ENCODE measurements around the gene DSE.
"Not testable (repeated sequence)": the region's sequence is repeated elsewhere in the genome, so short reads cannot be mapped to it uniquely, and the experiment has no call there.

The DSE gene

DNA sequence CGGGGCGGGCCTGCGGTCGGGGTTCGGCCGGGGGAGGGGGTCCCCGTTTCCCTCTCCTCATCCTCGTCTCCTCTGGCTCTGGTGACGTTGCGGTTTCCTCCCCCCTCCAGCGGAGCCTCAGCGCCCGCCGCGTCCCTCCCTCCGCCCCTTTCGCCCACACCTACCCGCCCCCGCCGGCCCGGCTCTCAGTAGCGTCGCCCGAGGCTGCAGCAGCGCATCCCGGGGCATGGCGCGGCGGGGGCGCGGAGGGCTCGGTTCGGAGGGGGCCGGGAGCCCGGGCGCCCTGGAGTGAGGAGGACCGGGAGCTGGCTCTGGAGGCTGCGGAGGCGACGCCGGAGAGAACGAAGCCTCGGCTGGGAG is at the start of gene DSE:
Gene DSE (plus strand): TSS at position 188 of the 360 bp plus-strand sequence. CDS start 28,304 bp downstream, outside the sequence.
- DNase-seq = peak; percentile 84

DNA sequence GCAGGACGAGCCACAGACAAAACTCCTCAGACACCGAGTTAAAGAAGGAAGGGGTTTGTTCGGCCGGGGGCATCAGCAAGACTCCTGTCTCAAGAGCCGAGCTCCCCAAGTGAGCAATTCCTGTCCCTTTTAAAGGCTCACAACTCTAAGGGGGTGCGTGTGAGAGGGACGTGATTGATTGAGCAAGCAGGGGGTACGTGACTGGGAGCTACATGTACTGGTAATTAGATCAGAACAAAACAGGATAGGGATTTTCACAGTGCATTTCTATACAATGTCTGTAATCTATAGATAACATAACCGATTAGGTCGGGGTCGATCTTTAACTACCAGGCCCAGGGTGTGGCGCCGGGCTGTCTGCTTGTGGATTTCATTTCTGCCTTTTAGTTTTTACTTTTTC is 48.8 kb upstream of the DSE start:
- DNase-seq = not testable (repeated sequence)

DNA sequence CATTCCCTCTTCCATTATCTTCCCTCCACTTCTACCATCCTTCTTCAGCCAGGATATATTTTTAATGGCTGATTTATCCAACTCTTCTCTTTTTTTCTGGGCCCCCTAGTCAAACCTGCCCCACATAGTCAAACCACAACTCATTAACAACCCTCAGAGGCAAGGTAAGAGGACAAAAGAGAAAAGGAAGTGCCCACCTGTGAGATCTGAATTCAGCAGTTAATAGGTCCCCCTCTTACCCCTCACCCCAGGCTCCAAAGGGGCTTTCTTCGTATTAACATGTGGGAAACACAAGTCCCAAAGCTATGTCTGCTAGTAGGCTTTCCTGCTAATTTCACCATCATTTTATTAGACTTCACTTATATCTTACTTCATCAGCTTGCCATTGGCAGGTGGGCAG is 46.9 kb upstream of the DSE start:
- DNase-seq = no peak

DNA sequence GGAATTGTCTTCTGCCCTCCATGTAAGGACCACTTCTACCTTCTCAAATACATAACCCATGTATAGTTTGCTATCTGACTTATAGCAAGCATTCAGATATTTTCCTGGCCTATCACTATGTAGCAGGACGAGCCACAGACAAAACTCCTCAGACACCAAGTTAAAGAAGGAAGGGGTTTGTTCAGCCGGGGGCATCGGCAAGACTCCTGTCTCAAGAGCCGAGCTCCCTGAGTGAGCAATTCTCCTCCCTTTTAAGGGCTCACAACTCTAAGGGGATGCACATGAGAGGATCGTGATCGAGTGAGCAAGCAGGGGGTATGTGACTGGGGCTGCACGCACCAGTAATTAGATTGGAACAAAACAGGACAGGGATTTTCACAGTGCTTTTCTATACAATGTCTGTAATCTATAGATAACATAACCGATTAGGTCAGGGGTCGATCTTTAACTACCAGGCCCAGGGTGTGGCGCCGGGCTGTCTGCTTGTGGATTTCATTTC is 45.1 kb upstream of the DSE start:
- DNase-seq = not testable (repeated sequence)

DNA sequence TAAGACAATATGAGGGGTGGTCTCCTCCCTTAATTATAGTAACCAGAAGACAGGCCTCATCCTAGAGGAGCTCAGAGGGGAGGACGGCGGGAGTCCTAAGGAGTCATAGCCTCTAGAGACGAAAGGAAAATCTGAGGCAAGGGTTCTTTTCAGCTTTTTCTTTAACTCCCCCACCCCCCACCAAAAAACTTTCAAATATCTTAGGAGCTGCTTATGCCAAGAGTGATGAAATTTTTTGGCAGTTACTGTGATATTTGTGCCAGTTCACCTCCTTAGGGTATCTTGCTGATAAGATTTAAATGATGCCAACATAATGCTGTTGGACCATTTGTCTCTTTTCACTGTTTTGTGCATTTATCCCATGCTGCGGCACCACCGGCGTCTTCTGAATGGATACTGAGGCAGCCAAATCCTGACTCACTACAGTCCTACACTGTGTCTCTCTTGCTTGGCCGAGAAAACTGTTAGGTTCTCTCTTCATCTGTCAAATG is 44.5 kb upstream of the DSE start:
- no peak for DNase-seq

DNA sequence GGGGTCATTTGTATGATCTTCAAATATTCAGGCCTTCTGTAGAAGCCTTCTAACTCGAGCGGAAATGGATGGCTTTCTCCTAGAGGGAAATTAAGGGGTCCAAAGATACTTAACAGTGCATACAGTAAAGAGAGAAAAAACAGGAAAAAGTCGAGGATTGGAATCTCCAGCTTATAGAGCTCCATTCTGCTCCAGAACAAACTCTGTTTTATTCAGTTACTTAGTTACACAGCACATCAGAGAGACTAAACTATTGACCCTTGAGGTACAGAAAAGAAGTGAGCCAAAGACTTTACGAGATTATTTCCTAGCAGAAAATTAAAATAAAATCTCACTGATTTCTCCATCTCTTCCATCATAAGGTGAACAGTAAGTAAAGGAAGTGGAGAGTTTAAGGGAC is 43.8 kb upstream of the DSE start:
- no peak for DNase-seq

DNA sequence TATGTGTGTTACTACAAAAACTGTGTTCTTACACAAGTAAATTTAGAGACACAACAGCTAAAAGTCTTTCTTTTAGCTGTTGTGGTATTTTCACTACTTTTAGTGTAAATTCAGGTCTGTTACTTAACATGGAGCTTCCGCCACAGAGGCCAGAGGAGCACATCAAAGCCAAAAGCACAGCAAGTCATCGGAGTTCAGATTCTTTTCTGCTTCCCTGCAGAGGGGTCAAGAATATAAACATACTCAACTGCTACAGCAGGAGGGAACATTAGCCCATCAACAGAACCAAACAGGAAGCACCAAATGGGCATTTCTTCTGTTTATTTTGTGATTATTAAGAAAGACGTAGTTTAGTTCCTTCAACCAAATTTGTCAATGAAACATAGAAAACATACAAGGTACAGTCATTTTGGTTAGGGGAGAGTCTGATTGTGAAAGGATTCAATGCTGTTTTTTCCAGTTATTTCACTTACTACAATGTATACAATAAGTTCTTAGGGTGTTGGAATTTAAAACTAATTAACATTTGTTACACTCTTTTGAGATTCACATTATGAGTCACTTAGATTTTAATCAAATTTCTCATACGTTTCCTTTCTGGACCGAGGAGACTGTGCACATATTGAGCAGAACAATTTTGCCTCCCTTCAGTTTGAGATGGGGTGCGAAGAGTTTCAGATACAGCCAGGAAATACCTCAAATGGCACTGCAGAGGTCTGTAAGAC is 42.8 kb upstream of the DSE start:
- DNase-seq = no peak

DNA sequence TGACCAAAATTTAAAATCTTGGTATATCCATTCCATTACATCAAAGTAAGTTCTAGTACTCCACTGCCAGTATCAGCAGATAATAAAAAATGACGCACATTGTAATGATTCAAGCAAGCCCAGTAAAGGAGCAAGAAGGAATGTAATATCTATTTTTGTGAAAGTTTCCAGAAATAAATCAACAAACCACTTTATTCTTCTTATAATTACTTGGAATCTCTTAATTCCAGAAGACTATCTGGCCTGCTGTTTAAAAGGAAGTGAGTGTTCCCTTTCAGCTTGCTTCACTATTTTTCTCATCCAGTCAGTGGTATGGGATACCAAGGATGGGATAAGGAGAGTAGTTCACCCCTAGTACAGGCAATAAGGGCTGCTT is 42.2 kb upstream of the DSE start:
- DNase-seq = no peak

DNA sequence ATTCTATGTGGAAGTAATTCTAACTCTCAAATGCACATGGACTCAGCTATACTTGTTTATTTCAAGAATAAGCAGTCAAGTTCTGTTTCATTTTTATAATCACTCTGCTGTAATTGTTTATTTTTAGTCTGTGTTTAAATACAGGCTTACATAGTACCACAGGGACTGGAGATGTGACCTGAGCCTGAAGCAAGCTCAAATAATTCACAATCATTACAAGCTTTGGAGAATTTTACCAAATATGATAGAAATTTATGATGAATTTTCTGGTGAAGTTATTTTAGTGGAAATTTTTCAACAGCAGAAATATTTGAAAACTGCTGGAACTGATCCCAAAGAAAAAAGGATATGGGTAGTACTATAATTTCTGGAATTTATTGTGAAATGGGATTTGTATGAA is 41.6 kb upstream of the DSE start:
- no peak for DNase-seq

DNA sequence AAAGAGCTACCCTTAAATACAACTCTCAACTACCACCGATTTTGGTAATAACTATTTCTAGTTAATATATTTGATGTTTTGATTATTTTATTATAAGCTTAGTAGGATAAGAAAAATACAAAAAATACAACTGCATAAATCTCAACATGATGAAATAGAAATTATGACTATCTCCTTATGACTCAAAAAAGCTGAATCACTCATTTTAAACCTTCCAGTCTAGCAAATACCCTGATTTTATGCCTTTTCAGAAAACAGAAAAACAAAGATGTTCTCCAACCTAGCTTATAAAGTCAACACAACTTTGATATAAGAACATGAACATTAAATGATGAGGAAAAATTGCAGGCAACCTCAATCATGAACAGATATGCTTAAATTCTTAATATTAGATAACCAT is 40.2 kb upstream of the DSE start:
- DNase-seq = no peak

DNA sequence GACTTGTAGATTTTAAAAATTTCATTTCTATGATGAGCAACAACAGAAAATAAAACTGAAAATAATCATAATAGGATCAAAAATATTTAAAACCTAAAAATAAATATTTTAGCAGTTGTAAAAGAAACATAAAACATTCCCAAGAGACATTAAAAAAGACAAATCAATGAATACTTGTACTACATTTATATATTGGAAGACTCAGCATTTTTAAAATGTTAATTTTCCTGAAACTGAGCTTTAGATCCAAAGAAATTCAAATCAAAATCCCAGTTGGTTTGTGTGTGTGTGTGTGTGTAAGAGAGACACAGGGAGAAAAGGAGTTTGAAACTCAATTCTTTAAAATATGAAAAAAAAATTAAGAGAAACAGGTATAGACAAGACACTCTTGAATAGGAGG is 38.7 kb upstream of the DSE start:
- no peak for DNase-seq

DNA sequence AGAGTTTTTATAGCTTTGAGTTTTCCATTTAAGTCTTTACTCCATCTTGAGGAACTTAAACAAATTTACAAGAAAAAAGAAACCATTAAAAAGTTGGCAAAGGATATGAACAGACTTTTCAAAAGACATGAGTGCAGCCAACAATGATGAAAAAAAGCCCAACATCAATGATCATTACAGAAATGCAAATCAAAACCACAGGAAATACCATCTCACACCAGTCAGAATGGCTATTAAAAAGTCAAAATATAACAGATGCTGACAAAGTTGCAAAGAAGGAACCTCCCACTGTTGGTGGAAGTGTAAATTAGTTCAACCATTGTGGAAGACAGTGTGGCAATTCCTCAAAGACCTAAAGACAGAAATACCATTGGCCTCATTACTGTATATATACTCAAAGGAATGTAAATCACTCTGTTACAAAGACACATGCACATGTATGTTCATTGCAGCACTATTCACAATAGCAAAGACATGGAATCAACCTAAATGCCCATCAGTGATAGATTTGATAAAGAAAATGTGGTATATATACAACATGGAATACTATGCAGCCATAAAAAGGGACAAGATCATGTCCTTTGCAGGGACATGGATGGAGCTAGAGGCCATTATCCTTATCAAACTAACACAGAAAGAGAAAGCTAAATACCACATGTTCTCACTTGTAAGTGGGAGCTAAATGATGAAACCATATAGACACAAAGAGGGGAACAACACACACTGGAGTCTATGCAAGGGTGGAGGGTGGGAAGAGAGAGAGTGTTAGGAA is 35.9 kb upstream of the DSE start:
- DNase-seq = not testable (repeated sequence)

DNA sequence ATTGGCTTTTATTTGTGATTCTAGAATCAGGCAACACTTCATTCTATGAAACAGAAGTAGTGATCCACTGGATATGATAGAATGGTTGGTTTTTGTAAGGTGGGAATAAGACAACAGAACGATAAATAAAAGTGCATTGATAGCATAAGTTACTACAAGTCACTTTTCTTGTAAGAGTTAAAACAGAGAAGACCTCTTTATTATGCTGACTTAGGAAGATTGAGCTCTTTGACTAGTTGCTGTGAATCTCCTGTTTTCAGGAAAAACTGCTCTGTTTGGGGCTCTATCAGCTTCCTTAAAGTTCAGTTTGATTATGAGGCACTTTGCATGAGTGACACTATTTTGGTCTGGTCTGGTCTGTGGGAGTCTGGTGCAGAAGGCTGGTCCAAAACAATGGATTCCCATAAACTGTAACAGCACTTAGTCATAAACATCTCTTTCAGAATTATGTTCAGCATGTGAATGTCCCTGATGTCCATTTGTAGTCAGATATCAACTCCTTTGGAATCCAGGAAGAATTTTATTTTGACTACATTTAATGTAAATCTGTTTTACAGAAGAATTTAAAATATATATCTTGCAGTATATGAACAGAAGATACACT is 35.0 kb upstream of the DSE start:
- no peak for DNase-seq

DNA sequence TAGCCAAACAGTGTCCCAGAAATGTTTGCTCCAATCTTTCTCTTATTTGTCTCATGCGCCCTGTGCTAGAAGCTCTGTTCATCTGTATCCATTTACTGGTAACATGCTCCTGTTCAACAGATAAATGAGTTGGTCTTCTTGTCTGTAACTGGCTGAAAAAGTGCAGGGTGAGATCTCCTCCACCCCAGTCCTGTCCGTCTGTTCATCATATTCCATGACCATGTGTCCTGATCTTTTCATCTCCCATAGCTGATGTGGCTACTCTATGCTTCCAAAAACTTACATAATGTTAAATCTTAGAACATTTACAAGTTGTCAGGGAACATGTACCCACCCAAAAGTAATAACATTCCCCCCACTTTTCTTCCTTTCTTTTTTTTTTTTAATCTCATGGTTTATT is 31.8 kb upstream of the DSE start:
- no peak for DNase-seq

DNA sequence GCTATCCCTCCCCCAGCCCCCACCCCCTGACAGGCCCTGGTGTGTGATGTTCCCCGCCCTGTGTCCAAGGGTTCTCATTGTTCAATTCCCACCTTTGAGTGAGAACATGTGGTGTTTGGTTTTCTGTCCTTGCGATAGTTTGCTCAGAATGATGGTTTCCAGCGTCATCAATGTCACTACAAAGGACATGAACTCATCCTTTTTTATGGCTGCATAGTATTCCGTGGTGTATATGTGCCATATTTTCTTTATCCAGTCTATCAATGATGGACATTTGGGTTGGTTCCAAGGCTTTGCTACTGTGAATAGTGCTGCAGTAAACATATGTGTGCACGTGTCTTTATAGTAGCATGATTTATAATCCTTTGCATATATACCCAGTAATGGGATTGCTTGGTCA is 30.1 kb upstream of the DSE start:
- not testable (repeated sequence) for DNase-seq

DNA sequence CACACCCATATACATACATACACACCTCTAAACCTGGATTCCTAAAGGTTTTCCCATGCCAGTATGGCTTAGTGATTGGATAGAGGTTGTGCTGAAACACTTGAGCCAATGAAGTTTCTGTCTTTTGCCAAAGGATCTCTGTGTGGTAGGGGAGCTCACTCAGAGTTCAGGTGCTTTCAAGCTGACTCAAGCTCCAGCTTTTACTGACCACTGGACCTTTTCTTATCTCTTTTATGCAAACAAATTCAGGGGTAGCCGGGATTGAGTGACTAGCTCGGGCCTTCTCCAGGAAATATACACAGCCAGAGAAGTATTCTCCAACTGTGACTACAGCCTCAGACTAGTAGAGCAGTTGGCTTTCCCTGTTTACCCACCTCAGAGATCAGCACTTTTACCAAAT is 21.5 kb upstream of the DSE start:
- no peak for DNase-seq

DNA sequence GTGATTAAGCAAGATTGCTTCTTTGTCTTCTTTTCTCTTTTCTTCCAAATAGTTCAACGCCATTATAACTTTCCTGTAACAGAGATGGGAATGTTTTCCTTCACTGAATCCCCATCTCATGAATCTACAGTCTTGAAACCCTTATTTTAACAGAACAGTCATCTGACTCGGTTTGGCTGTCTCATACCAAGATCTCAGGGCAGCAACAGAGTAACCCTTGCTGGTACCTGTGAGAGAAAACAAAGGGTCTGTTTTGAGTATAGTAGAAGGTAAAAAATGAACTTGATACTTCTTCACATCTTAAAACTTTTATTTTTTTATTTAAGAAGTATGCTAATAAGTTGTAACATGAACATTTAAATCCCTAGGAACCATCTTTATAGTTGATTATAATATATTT is 19.6 kb upstream of the DSE start:
- no peak for DNase-seq

DNA sequence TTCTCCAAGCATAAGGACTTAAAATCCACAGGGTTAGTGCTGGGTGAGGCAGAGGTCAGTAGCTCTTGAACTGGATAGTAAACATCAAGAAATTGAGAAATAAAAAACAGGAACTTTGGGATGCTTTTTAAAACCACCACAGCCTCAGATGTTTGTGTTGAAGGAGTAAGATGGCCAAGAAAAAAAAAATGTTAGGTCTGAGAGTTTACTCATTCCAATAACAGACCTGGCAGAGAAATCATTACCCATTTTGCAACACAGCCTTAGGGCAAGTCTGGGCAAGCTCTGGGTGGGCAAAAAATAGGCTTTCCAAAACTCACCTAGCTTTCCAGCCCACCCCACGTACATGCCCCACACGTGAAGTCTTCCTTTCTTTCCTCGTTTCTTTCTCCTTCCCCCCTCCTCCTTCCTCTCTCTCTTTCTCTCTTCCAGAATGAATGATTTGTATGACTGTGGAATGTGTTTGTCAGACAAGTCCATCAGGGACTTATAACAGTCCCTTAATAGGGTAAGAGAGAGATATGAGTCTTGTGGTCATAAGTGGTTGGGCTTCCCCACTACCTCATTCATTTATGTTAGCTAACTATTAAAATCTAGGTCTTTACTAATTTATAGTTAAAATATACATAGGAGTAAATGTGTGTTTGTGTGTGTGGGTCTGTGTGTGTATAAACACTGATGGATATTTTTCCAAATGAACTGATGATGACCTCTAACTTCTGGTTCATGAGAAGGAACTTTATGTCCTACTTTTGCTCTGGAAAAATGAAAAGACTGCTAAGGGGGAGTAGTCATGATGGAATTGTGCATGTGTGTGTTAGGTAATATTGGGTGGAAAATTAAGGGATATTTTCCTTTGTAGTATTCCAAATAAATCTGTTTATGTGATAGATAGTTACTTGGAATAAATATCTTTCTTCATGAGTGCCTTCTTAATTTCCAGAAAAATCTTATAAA is 18.0 kb upstream of the DSE start:
- DNase-seq = no peak

DNA sequence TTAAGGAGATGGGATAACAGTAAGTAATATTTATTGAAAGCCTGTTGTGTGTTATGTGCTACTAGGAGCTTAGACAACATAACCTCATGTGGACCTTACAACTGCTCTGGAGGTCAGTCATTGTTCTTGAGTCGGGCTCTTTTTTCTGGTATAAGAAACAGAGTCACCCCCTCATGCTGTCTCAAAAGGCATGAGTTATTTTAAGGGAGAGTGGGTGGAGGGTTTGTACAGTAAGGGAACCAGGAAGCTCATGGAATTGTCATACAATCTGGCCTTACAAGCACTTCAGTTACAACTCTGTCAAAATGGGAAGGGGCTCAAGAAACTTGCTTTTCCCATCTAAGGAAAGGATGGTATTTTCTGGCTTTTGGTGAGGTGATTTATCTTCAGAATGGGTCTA is 16.5 kb upstream of the DSE start:
- no peak for DNase-seq

DNA sequence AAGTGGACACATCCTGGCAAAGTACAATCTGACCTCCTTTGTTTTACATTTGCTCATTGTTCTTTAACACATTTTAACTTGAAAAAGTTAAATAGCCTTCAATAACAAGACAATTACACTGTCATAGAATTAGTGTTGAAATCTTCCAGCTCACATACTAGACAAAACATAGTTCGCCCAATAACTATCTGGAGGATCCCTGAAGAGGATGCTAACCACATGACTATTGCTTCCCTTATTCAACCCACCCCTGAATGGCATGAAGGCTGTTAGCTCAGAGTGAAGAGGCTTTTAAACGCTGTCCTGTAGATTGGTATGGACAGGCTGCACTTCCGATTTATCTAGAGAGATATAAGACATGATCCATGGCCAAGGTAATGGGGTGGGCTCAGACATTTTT is 15.0 kb upstream of the DSE start:
- no peak for DNase-seq

DNA sequence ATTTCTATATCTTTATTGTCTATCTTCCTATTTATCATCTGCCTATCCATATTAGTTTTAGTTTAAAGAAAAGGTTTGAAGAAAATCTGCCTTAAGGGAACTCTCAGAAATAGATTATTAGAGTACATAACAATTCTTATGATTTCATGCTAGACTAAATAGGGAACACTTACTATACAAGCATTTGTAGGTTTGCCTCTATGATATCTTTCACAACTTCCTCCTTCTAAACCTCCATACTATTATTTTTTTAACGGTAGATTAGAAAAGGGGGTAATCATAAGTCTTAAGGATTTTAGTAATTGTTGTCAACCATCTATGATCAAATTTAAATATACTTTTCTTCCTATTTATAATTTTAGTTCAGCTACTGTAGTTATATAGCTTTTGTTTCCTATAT is 11.6 kb upstream of the DSE start:
- no peak for DNase-seq

DNA sequence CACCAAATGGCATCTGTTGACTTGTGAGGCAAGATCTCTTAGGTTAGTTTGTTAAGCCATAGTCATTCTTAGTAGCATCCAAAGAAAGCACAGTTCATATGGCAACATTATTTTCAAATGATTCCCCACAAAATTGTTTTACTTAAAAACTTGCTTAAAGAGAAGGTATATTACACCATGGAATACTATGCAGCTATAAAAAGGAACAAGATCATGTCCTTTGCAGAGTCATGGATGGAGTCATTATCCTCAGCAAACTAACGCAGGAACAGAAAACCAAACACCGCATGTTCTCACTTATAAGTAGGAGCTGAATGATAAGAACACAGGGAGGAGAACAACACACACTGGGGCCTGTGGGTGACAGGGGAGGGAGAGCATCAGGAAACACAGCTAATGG is 10.9 kb upstream of the DSE start:
- no peak for DNase-seq

DNA sequence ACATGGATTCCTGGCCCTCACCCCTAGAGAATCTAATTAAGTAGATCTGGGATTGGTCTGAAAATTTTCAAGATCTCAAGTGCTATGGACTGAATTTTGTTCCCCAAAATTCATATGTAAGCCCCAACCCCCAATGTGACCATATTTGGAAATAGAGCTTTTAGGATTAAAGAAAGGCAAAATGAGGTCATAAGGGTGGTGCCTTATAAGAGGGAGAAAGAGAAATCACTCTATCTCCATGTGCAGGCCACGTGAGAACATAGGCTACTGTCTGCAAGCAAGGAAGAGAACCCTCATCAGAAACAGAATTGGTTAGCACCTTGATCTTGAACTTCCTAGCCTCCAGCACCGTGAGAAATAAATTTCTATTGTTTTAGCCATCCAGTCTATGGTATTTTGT is 8.5 kb upstream of the DSE start:
- DNase-seq = no peak

All from GDM1 (cell line).